H9 (cell line): ENCODE results near the gene DTWD2. TPM values are rescaled to one million over a fixed set of nuclear protein-coding genes. Genes with fewer than 3 reads are reported as not detected.

ENCODE experiments used
- DNase-seq: peaks from one replicate; pipeline ENCODE4 v3.0.0-alpha.2; 2017
- H2AFZ ChIP-seq: one replicate; pipeline ENCODE4 v1.6.1; 2013; ENCODE audit warnings: mild to moderate bottlenecking, low read length, control low read depth, moderate library complexity
- H2AK5ac ChIP-seq: 2 replicates; pipeline ENCODE4 v1.6.1; 2013; ENCODE audit warnings: low read length, control low read depth, mixed read lengths; ENCODE audit not compliant: insufficient read length
- H2BK120ac ChIP-seq: one replicate; pipeline ENCODE4 v1.6.1; 2013; ENCODE audit warnings: low read depth, mild to moderate bottlenecking, low read length, control low read depth, inconsistent platforms; ENCODE audit not compliant: poor library complexity, severe bottlenecking
- H2BK12ac ChIP-seq: 2 replicates; pipeline ENCODE4 v1.6.1; 2013; ENCODE audit warnings: low read length, control low read depth, mixed read lengths, low read depth; ENCODE audit not compliant: insufficient read length
- H2BK15ac ChIP-seq: 2 replicates; pipeline ENCODE4 v1.6.1; 2013; ENCODE audit warnings: low read depth, low read length, control low read depth
- H2BK20ac ChIP-seq: one replicate; pipeline ENCODE4 v1.6.1; 2013; ENCODE audit warnings: low read depth, mild to moderate bottlenecking, low read length, control low read depth, inconsistent platforms; ENCODE audit not compliant: poor library complexity, severe bottlenecking
- H2BK5ac ChIP-seq: 2 replicates; pipeline ENCODE4 v1.6.1; 2013; ENCODE audit warnings: low read length, control low read depth, mixed read lengths; ENCODE audit not compliant: insufficient read length
- H3K14ac ChIP-seq: 2 replicates; pipeline ENCODE4 v1.6.1; 2013; ENCODE audit warnings: low read length, control low read depth; ENCODE audit not compliant: insufficient read depth
- H3K18ac ChIP-seq: 2 replicates; pipeline ENCODE4 v1.6.1; 2013; ENCODE audit warnings: low read depth, mild to moderate bottlenecking, mixed read lengths, low read length, control low read depth; ENCODE audit not compliant: insufficient read length
- H3K23ac ChIP-seq: 2 replicates; pipeline ENCODE4 v1.6.1; 2013; ENCODE audit warnings: low read length, control low read depth, mixed read lengths, low read depth; ENCODE audit not compliant: insufficient read length
- H3K23me2 ChIP-seq: 2 replicates; pipeline ENCODE4 v1.6.1; 2013; ENCODE audit warnings: low read depth, mild to moderate bottlenecking, mixed read lengths, low read length, control low read depth; ENCODE audit not compliant: insufficient read length, poor library complexity, severe bottlenecking
- H3K27ac ChIP-seq: 2 replicates; pipeline ENCODE4 v1.5.1; 2013; ENCODE audit warnings: low read length, control low read depth, mixed read lengths, low read depth; ENCODE audit not compliant: insufficient read length
- H3K27me3 ChIP-seq: 2 replicates; pipeline ENCODE4 v1.6.1; 2013; ENCODE audit warnings: low read length, control low read depth, inconsistent platforms; ENCODE audit not compliant: insufficient read depth
- H3K4ac ChIP-seq: 2 replicates; pipeline ENCODE4 v1.6.1; 2013; ENCODE audit warnings: low read depth, mild to moderate bottlenecking, control low read depth, inconsistent platforms, low read length, moderate library complexity
- H3K4me1 ChIP-seq: 2 replicates; pipeline ENCODE4 v1.6.1; 2013; ENCODE audit warnings: low read length, control low read depth, inconsistent platforms; ENCODE audit not compliant: insufficient read depth
- H3K4me2 ChIP-seq: 2 replicates; pipeline ENCODE4 v1.6.1; 2013; ENCODE audit warnings: low read length, control low read depth, mixed read lengths; ENCODE audit not compliant: insufficient read length, insufficient read depth
- H3K56ac ChIP-seq: 2 replicates; pipeline ENCODE4 v1.6.1; 2013; ENCODE audit warnings: low read depth, mild to moderate bottlenecking, mixed read lengths, low read length, control low read depth; ENCODE audit not compliant: insufficient read length
- H3K79me1 ChIP-seq: 2 replicates; pipeline ENCODE4 v1.6.1; 2013; ENCODE audit warnings: low read depth, mild to moderate bottlenecking, moderate library complexity, low read length, control low read depth, inconsistent platforms; ENCODE audit not compliant: insufficient read depth, poor library complexity, severe bottlenecking
- H3K79me2 ChIP-seq: 2 replicates; pipeline ENCODE4 v1.6.1; 2013; ENCODE audit warnings: low read length, control low read depth, inconsistent platforms; ENCODE audit not compliant: insufficient read depth
- H3K9ac ChIP-seq: 2 replicates; pipeline ENCODE4 v1.6.1; 2013; ENCODE audit warnings: low read length, control low read depth, mixed read lengths; ENCODE audit not compliant: insufficient read length; ENCODE audit errors: extremely low read depth
- H3K9me3 ChIP-seq: one replicate; pipeline ENCODE4 v1.6.1; 2013; ENCODE audit warnings: low read depth, low read length, inconsistent platforms; ENCODE audit not compliant: control insufficient read depth
- H3T11ph ChIP-seq: one replicate; pipeline ENCODE4 v1.6.1; 2013; ENCODE audit warnings: mild to moderate bottlenecking, low read length, control low read depth, inconsistent platforms
- H4K20me1 ChIP-seq: one replicate; pipeline ENCODE4 v1.6.1; 2013; ENCODE audit not compliant: control insufficient read depth, insufficient read length, insufficient read depth
- H4K5ac ChIP-seq: 2 replicates; pipeline ENCODE4 v1.6.1; 2013; ENCODE audit warnings: low read depth, mild to moderate bottlenecking, mixed read lengths, low read length, control low read depth; ENCODE audit not compliant: insufficient read length
- H4K8ac ChIP-seq: replicated peaks from 2 replicates; pipeline ENCODE4 v1.6.1; 2013; ENCODE audit warnings: low read length, control low read depth, mixed read lengths, low read depth; ENCODE audit not compliant: insufficient read length
- H4K91ac ChIP-seq: 2 replicates; pipeline ENCODE4 v1.6.1; 2013; ENCODE audit warnings: low read depth, mild to moderate bottlenecking, moderate library complexity, mixed read lengths, low read length, control low read depth; ENCODE audit not compliant: insufficient read length
- H3K27ac Mint-ChIP-seq, 3 experiments: 2 replicates in 2 of 3; 3 replicates in 1 of 3; pipeline ENCODE4 v1.8.0; 2020 to 2021; ENCODE audit warnings: mixed read lengths in 3 of 3, mild to moderate bottlenecking in 1 of 3, moderate library complexity in 1 of 3
- H3K27me3 Mint-ChIP-seq: 2 replicates; pipeline ENCODE4 v1.8.0; 2021; ENCODE audit warnings: low read depth, mild to moderate bottlenecking, moderate library complexity, mixed read lengths
- H3K36me3 Mint-ChIP-seq, 3 experiments: 2 replicates in 2 of 3; 3 replicates in 1 of 3; pipeline ENCODE4 v1.8.0; 2020 to 2021; ENCODE audit warnings: low read depth in 3 of 3, mixed read lengths in 3 of 3; ENCODE audit not compliant: insufficient read depth in 1 of 3
- H3K4me1 Mint-ChIP-seq, 2 experiments: 2 replicates each; pipeline ENCODE4 v1.8.0; 2020; ENCODE audit warnings: mixed read lengths in 2 of 2
- H3K4me3 Mint-ChIP-seq, 2 experiments: 2 replicates in 1 of 2; 3 replicates in 1 of 2; pipeline ENCODE4 v1.8.0; 2020 to 2021; ENCODE audit warnings: mild to moderate bottlenecking in 2 of 2, mixed read lengths in 2 of 2, moderate library complexity in 1 of 2
- H3K9me3 Mint-ChIP-seq, 2 experiments: 2 replicates in 1 of 2; 3 replicates in 1 of 2; pipeline ENCODE4 v1.8.0; 2020; ENCODE audit warnings: mild to moderate bottlenecking in 2 of 2, mixed read lengths in 2 of 2, moderate library complexity in 1 of 2
- CTCF ChIP-seq: fragments of 200-600 bp; sonication (generic); conservative IDR thresholded peaks from 3 replicates; pipeline ENCODE4 v1.8.0; 2021; ENCODE audit warnings: antibody characterized with exemption, mild to moderate bottlenecking
- WGBS: extraction: QIAGEN DNeasy Blood & Tissue Kit; methylation state at CpG from one replicate; pipeline ENCODE4 v1.1.7; 2013; ENCODE audit warnings: missing lambda C conversion rate, low lambda C conversion rate, mixed read lengths; ENCODE audit not compliant: insufficient read length; ENCODE audit errors: extremely low coverage; 5-methylcytosine and 5-hydroxymethylcytosine counted together
- total RNA-seq: library from RNA; stranded (reverse); gene quantifications from 2 replicates; pipeline ENCODE4 v1.2.1, GENCODE V29; 2021

The DTWD2 gene
- total RNA-seq, 1 experiment from 2014 or later: 10.8 TPM

GRCh38 chr5:118791926-118792734 lies 196.2 kb downstream of the DTWD2 start:
- Histone ChIP-seq H3K27me3 (no peaks in the 10 kb centered on the region), H3K4me1 (peaks cover 5% of the 10 kb centered on the region; the same call in 1 of the 2 replicates), H2BK20ac (no peak overlapping the region), H4K5ac (no peak overlapping the region), H2BK120ac (no peak overlapping the region), H3K23ac (no peak overlapping the region), H3K9ac (no peak overlapping the region), H3T11ph (no peak overlapping the region), H3K23me2 (no peaks in the 10 kb centered on the region), H2AFZ (no peak overlapping the region), H3K79me2 (no peaks in the 10 kb centered on the region), H2BK5ac (no peak overlapping the region), H4K91ac (no peak overlapping the region), H4K8ac (no peak overlapping the region), H3K18ac (no peak overlapping the region), H3K27ac (no peak overlapping the region), H3K4ac (no peak overlapping the region), H3K4me2 (no peak overlapping the region), H3K9me3 (no peaks in the 10 kb centered on the region), H3K56ac (no peak overlapping the region), H3K79me1 (no peaks in the 10 kb centered on the region), H3K14ac (no peak overlapping the region), H2BK12ac (no peak overlapping the region), H2BK15ac (no peak overlapping the region), H2AK5ac (no peak overlapping the region), H4K20me1 (no peaks in the 10 kb centered on the region)
- DNase-seq: peak; percentile 37
- no CpG with 5 or more reads among the region's 7 CpGs for WGBS
- Mint-ChIP-seq H3K4me1 (peaks cover 20 to 21% of the 10 kb centered on the region in 2 experiments), H3K27me3 (no peaks in the 10 kb centered on the region), H3K36me3 (no peaks in the 10 kb centered on the region), H3K9me3 (no peaks in the 10 kb centered on the region), H3K27ac (peak overlapping the region in 1 of 3 experiments; percentile 36; a peak in 1 of 7 replicates), H3K4me3 (no peak overlapping the region)
- TF ChIP-seq CTCF: peak; percentile 88
